ENCODE measurements around the gene THEM4.
A peak's percentile ranks its signal among the peaks of the same experiment; 100 is the strongest.
"Not testable (repeated sequence)": the region's sequence is repeated elsewhere in the genome, so short reads cannot be mapped to it uniquely, and the experiment has no call there.

THEM4 gene

GRCh38 chr1:151924691-151925587 is 15.6 kb upstream of the THEM4 start:
- DNase-seq, result no peak

GRCh38 chr1:151923422-151923821 is 14.1 kb upstream of the THEM4 start:
- no peak for DNase-seq

- peak; percentile 43 for DNase-seq
Observed at GRCh38 chr1:151920149-151920548, 10.8 kb upstream of the THEM4 start.

- DNase-seq, result no peak
Observed at GRCh38 chr1:151918819-151919610, 9.7 kb upstream of the THEM4 start.

GRCh38 chr1:151918156-151918555 is 8.8 kb upstream of the THEM4 start:
- no peak for DNase-seq

- no peak for DNase-seq
Observed at GRCh38 chr1:151916726-151917370, 7.5 kb upstream of the THEM4 start.

- no peak for DNase-seq
Observed at GRCh38 chr1:151915061-151915686, 5.9 kb upstream of the THEM4 start.

GRCh38 chr1:151914076-151914475 is 4.8 kb upstream of the THEM4 start:
- DNase-seq, result no peak

- DNase-seq, result no peak
Observed at GRCh38 chr1:151912973-151913372, 3.7 kb upstream of the THEM4 start.

GRCh38 chr1:151908228-151908691 is 1.1 kb downstream of the THEM4 start:
- no peak for DNase-seq

GRCh38 chr1:151907363-151908139 is 1.8 kb downstream of the THEM4 start:
- DNase-seq, result no peak

- DNase-seq, result not testable (repeated sequence)
Observed at GRCh38 chr1:151906324-151906645, 3.0 kb downstream of the THEM4 start.

GRCh38 chr1:151905443-151906323 is 3.6 kb downstream of the THEM4 start:
- DNase-seq, result not testable (repeated sequence)

GRCh38 chr1:151905070-151905442 is 4.3 kb downstream of the THEM4 start:
- DNase-seq, result peak; percentile 13

GRCh38 chr1:151902858-151903257 is 6.5 kb downstream of the THEM4 start:
- DNase-seq, result no peak

- not testable (repeated sequence) for DNase-seq
Observed at GRCh38 chr1:151900804-151901203, 8.5 kb downstream of the THEM4 start.

- peak; percentile 18 for DNase-seq
Observed at GRCh38 chr1:151898519-151898991, 10.8 kb downstream of the THEM4 start.

- DNase-seq, result no peak
Observed at GRCh38 chr1:151897991-151898431, 11.3 kb downstream of the THEM4 start.

GRCh38 chr1:151893176-151893924 is 16.0 kb downstream of the THEM4 start:
- no peak for DNase-seq

GRCh38 chr1:151892190-151892589 is 17.1 kb downstream of the THEM4 start:
- no peak for DNase-seq

All from KG1 (cell line).